Measurements from ENCODE around the gene DGKG. TPM values are rescaled to one million over a fixed set of nuclear protein-coding genes. Genes with fewer than 3 reads are reported as not detected.

The DGKG gene
- total and polyA plus RNA-seq, 10 of the 15 experiments (the other 5 are each of a cell fraction or from before 2014, with no cell fraction given), result 0.39 to 6.2 (median 4.7) TPM

DNA sequence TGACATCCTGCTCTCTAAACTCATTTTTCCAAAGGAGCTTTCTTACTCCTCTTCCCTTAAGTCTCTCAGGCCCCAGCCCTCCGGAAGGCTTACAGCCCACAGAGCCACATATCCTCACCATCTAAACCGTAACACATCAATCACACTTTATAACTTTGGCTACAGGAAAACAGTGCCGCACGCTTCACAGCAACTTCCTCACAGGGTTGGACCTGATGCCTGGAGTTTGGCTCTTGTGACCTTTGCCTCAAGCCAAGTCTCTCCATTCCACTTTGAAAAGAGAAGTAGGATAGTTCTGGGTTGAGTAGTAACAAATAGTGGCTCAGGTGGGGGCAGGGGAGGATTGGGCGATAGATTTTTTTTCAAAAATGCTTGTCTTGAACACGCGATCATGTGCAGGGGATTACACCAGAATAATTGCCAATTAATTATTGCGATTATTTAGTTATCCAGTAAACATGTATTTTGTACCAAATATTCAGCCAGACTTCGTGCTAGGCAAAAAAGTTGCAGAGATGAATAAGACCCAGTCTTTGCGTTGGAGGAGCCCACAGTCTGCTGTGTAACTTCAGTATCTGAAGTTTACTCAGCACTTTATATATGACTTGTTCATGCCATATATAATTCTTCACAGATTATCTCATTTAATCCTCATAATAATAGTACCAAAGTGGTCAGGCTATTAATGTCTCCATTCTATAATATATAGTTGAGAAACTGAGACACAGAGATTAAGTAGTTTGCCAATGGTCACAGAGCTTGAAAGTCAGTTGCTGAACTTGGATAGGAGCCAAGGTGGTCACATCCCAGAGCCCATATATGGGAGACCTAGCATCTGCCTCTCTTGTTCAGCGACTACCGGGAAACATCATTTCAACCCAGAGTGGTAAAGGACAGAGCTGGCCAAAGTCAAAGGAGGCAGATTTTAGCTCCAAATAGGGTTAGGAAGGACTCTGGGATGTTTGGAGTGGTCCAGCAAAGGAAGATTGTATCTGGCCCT lies 250.8 kb downstream of the DGKG start (continued):
- TF ChIP-seq EP300 (IDR thresholded peaks at IDR 0.05; ENCODE audit: borderline replicate concordance in 1 of 2, control insufficient read depth in 1 of 2, low read depth in 2 of 2, low read length in 2 of 2), result peak in 1 of 2 experiments; percentile 44; a peak in 1 of 4 replicates
- TF ChIP-seq, protein P1, sequence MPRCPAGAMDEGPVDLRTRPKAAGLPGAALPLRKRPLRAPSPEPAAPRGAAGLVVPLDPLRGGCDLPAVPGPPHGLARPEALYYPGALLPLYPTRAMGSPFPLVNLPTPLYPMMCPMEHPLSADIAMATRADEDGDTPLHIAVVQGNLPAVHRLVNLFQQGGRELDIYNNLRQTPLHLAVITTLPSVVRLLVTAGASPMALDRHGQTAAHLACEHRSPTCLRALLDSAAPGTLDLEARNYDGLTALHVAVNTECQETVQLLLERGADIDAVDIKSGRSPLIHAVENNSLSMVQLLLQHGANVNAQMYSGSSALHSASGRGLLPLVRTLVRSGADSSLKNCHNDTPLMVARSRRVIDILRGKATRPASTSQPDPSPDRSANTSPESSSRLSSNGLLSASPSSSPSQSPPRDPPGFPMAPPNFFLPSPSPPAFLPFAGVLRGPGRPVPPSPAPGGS (IDR thresholded peaks at IDR 0.05; ENCODE audit: borderline replicate concordance, insufficient read depth, low read depth, low read length, poor library complexity, severe bottlenecking), result peak; percentile 72
- no peak for TF ChIP-seq SIX5 (IDR thresholded peaks at IDR 0.05; ENCODE audit: low read depth, low read length, severe bottlenecking)
- TF ChIP-seq RELA (IDR thresholded peaks at IDR 0.05; ENCODE audit: borderline replicate concordance, partially characterized antibody), result no peak
- TF ChIP-seq CREM (IDR thresholded peaks at IDR 0.05; ENCODE audit: low read depth), result peak; percentile 95
- peak; percentile 64; the same call in 1 of the 2 replicates for TF ChIP-seq CBFB (IDR thresholded peaks at IDR 0.05; ENCODE audit: low read depth)
- TF ChIP-seq ZZZ3 (IDR thresholded peaks at IDR 0.05; ENCODE audit: control insufficient read depth, insufficient read length, low read depth), result no peak
- peak; percentile 94 for TF ChIP-seq MTA3 (IDR thresholded peaks at IDR 0.05; ENCODE audit: borderline replicate concordance, low read length)
- peak; percentile 92; the same call in 1 of the 2 replicates for TF ChIP-seq BCL11A (IDR thresholded peaks at IDR 0.05; ENCODE audit: low read depth, low read length)
- TF ChIP-seq, protein P2, sequence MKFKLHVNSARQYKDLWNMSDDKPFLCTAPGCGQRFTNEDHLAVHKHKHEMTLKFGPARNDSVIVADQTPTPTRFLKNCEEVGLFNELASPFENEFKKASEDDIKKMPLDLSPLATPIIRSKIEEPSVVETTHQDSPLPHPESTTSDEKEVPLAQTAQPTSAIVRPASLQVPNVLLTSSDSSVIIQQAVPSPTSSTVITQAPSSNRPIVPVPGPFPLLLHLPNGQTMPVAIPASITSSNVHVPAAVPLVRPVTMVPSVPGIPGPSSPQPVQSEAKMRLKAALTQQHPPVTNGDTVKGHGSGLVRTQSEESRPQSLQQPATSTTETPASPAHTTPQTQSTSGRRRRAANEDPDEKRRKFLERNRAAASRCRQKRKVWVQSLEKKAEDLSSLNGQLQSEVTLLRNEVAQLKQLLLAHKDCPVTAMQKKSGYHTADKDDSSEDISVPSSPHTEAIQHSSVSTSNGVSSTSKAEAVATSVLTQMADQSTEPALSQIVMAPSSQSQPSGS (IDR thresholded peaks at IDR 0.05; ENCODE audit: low read length), result peak; percentile 89
- TF ChIP-seq EED (IDR thresholded peaks at IDR 0.05; ENCODE audit: low read depth), result peak; percentile 38; the same call in 1 of the 2 replicates
- TF ChIP-seq SPI1 (IDR thresholded peaks at IDR 0.05; ENCODE audit: borderline replicate concordance, insufficient read depth, low read depth, low read length), result peak; percentile 46
- peak in 1 of 2 experiments; percentile 33; a peak in 1 of 3 replicates for TF ChIP-seq EGR1 (IDR thresholded peaks at IDR 0.05; ENCODE audit: borderline replicate concordance in 1 of 2, low read depth in 2 of 2, low read length in 2 of 2)
- TF ChIP-seq, protein P3, sequence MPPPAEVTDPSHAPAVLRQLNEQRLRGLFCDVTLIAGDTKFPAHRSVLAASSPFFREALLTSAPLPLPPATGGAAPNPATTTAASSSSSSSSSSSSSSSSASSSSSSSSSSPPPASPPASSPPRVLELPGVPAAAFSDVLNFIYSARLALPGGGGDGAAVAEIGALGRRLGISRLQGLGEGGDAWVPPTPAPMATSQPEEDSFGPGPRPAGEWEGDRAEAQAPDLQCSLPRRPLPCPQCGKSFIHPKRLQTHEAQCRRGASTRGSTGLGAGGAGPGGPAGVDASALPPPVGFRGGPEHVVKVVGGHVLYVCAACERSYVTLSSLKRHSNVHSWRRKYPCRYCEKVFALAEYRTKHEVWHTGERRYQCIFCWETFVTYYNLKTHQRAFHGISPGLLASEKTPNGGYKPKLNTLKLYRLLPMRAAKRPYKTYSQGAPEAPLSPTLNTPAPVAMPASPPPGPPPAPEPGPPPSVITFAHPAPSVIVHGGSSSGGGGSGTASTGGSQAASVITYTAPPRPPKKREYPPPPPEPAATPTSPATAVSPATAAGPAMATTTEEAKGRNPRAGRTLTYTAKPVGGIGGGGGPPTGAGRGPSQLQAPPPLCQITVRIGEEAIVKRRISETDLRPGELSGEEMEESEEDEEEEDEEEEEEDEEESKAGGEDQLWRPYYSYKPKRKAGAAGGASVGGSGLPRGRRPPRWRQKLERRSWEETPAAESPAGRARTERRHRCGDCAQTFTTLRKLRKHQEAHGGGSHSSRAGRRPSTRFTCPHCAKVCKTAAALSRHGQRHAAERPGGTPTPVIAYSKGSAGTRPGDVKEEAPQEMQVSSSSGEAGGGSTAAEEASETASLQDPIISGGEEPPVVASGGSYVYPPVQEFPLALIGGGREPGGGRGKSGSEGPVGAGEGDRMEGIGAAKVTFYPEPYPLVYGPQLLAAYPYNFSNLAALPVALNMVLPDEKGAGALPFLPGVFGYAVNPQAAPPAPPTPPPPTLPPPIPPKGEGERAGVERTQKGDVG (CRISPR knock-in tag; IDR thresholded peaks at IDR 0.05), result no peak
- TF ChIP-seq GATAD2B (conservative IDR thresholded peaks at IDR 0.05; ENCODE audit: low read depth), result no peak
- peak; percentile 22 for TF ChIP-seq MEF2B (IDR thresholded peaks at IDR 0.05; ENCODE audit: partially characterized antibody, poor library complexity, severe bottlenecking)
- peak; percentile 99 for TF ChIP-seq NFIC (IDR thresholded peaks at IDR 0.05; ENCODE audit: low read depth, low read length)
- no peak for TF ChIP-seq IKZF2 (IDR thresholded peaks at IDR 0.05)
- TF ChIP-seq ZBED1 (IDR thresholded peaks at IDR 0.05; ENCODE audit: borderline replicate concordance), result peak; percentile 51; the same call in 1 of the 2 replicates
